ENCODE data around the gene ESRRB.

Gene ESRRB

DNA sequence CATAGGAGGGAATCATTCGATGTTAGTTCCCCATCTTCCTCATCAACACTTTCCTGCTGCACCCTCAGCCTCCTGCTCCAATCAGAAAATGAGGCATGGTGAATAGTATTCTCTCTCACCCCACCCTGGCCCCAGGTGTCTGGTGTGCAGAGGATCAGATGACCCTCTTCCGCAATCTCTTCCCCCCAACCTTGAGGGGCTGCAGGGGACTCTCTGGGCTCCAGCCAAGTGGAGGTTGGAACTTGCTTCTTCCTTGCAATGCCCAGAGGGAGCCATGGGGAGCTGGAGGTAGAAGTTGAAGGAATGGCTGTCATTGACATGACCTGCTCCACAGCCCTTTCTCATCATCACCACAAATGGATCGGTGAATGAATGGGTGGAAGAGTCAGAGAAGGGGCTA is 20.2 kb upstream of the ESRRB start:
- TF ChIP-seq, protein P1, sequence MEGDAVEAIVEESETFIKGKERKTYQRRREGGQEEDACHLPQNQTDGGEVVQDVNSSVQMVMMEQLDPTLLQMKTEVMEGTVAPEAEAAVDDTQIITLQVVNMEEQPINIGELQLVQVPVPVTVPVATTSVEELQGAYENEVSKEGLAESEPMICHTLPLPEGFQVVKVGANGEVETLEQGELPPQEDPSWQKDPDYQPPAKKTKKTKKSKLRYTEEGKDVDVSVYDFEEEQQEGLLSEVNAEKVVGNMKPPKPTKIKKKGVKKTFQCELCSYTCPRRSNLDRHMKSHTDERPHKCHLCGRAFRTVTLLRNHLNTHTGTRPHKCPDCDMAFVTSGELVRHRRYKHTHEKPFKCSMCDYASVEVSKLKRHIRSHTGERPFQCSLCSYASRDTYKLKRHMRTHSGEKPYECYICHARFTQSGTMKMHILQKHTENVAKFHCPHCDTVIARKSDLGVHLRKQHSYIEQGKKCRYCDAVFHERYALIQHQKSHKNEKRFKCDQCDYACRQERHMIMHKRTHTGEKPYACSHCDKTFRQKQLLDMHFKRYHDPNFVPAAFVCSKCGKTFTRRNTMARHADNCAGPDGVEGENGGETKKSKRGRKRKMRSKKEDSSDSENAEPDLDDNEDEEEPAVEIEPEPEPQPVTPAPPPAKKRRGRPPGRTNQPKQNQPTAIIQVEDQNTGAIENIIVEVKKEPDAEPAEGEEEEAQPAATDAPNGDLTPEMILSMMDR (IDR thresholded peaks at IDR 0.05) = no peak

GRCh38 chr14:76371066-76371465 is 4.9 kb upstream of the ESRRB start:
- TF ChIP-seq, protein P1 (IDR thresholded peaks at IDR 0.05) = no peak

DNA sequence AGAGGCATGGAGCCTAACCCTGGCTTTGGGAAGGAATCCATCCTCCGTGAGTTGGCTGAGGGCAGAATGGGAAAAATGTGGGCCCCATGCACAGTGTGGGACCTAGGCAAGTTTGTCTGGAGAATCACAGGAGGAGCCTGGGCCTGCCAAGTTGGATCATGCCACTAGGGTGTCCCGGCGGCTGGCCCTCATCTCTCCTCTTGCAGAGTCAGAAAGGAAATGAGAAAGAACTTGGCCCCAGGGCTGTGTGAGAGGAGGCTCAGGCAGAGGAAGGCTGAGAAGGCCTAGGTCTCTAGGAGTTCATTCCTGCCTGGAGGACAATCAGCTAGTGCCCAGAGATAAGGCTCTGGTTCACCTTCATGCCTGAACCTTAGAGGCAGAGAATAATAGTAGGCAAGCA is 2.5 kb upstream of the ESRRB start:
- TF ChIP-seq, protein P1 (IDR thresholded peaks at IDR 0.05) = no peak

- TF ChIP-seq, protein P1 (IDR thresholded peaks at IDR 0.05) = no peak
Measured at GRCh38 chr14:76375484-76375883, 453 bp upstream of the ESRRB start.

DNA sequence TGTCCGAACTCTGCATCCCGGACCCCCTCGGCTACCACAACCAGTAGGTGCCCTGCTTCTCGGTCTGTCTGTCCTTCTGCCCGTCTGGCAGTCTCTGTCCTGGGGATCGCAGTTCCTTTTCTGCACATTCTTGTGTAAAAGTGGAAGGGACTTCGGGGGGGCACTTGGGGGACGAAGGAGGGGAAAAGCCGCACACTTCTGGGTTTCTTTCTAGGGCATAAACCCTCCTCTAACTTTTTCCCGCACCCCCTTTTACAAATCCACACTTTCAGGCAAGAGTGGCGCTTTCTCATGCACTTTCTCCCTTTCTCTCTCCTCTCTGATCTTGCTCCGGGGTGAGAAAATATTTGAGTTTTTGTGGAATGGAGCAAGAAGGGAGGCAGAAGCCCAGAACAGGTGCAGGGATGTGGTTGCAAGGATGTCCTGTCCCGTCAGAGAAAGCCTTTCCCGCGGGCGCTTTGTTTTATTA is 506 bp downstream of the ESRRB start:
- TF ChIP-seq, protein P1 (IDR thresholded peaks at IDR 0.05) = no peak

DNA sequence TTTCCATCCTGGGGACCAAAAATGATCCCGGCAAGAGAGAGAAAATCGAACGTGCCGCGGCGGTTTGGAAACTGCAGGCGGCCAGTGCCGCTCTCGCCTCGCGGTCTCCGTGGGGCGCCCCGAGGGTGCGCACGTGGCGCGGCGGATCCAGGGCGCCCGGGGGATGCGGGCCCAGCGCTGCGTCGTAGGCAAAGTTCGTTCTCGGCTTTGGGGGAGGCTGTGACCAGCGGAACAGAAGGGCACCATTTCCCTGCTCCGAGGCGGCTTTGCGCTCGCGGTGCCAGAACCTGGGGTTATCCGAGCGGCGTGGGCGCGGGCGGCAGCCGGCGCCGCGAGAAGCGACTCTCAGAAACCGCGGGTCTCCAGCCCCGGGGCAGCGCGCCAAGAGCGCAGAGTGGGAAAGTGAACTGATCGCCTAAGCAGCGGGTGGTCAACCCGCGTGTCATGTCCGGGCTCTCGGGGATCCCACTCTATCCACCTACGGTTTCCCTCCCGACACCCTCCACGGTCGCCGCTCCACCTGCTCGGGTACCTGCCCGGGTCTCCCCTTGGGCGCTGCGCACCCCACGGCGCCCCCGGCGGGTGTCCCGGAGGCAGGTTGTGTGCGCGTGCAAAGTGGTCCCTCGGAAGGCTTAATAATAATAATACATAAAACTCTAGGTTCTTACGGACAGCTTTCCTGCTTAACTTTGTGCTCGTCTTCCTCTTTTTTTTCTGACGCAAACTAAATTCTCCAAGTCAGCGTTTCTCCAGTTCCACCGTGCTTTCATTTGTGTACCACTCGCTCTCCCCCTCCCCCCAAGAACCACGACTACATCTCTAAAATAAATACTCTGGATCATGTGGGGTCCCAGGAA is 1.2 kb downstream of the ESRRB start:
- TF ChIP-seq, protein P1 (IDR thresholded peaks at IDR 0.05) = no peak

- TF ChIP-seq, protein P1 (IDR thresholded peaks at IDR 0.05) = no peak
Measured at GRCh38 chr14:76377735-76378074, 1.8 kb downstream of the ESRRB start.
